Activated T-helper 17 cell treated with anti-CD3 and anti-CD28 coated beads, Interleukin-2, amount 50 U/mL, for 72 hours (primary cell): ENCODE data around the gene GMNC. TPM values are rescaled to one million over a fixed set of nuclear protein-coding genes. Genes with fewer than 3 reads are reported as not detected.

Experiments used
- ATAC-seq: fragments of 150-1000 bp; cut with Tn5 transposase; replicated peaks from 2 replicates; pipeline ENCODE4 v1.10.0; 2021; ENCODE audit warnings: mild to moderate bottlenecking, moderate library complexity
- H3K27ac Mint-ChIP-seq: one replicate; pipeline ENCODE4 v1.8.0; 2022; ENCODE audit warnings: mixed read lengths
- H3K27me3 Mint-ChIP-seq: one replicate; pipeline ENCODE4 v1.8.0; 2022; ENCODE audit warnings: mixed read lengths
- H3K36me3 Mint-ChIP-seq: one replicate; pipeline ENCODE4 v1.8.0; 2022; ENCODE audit warnings: low read depth, mild to moderate bottlenecking, mixed read lengths
- H3K4me1 Mint-ChIP-seq: one replicate; pipeline ENCODE4 v1.8.0; 2022; ENCODE audit warnings: mixed read lengths
- H3K4me3 Mint-ChIP-seq: one replicate; pipeline ENCODE4 v1.8.0; 2022; ENCODE audit warnings: mild to moderate bottlenecking, mixed read lengths
- H3K9me3 Mint-ChIP-seq: one replicate; pipeline ENCODE4 v1.8.0; 2022; ENCODE audit warnings: mixed read lengths
- total RNA-seq, 2 donors: library from RNA; stranded (reverse); gene quantifications; one replicate each; pipeline ENCODE4 v1.2.3, GENCODE V29; 2022

The GMNC gene
- total RNA-seq, 2 donors from 2014 or later, result not detected

GRCh38 chr3:190811775-190812480, 50.6 kb downstream of the GMNC start:
- no peaks in the 10 kb centered on the region for H3K9me3 Mint-ChIP-seq
- no peaks in the 10 kb centered on the region for H3K4me1 Mint-ChIP-seq
- H3K4me3 Mint-ChIP-seq, result no peak overlapping the region
- H3K27ac Mint-ChIP-seq, result no peak overlapping the region
- H3K36me3 Mint-ChIP-seq, result no peaks in the 10 kb centered on the region
- peaks cover 5% of the 10 kb centered on the region for H3K27me3 Mint-ChIP-seq
- no peak for ATAC-seq

- Mint-ChIP-seq H3K4me3 (no peak overlapping the region), H3K9me3 (no peaks in the 10 kb centered on the region), H3K4me1 (no peaks in the 10 kb centered on the region), H3K27ac (no peak overlapping the region), H3K36me3 (no peaks in the 10 kb centered on the region), H3K27me3 (peaks cover 5% of the 10 kb centered on the region)
- no peak for ATAC-seq
Observed at GRCh38 chr3:190810957-190811356, 51.5 kb downstream of the GMNC start.

- no peak overlapping the region for H3K27ac Mint-ChIP-seq
- no peak for ATAC-seq
Observed at GRCh38 chr3:190809351-190809750, 53.1 kb downstream of the GMNC start.

GRCh38 chr3:190807719-190808375, 54.6 kb downstream of the GMNC start:
- no peak for ATAC-seq
- Mint-ChIP-seq H3K36me3 (no peaks in the 10 kb centered on the region), H3K9me3 (no peaks in the 10 kb centered on the region), H3K4me1 (no peaks in the 10 kb centered on the region), H3K4me3 (no peak overlapping the region), H3K27ac (no peak overlapping the region), H3K27me3 (peaks cover 5% of the 10 kb centered on the region)

More at GRCh38 chr3:190809351-190809750, 53.1 kb downstream of the GMNC start:
- no peaks in the 10 kb centered on the region for H3K4me1 Mint-ChIP-seq
- peaks cover 5% of the 10 kb centered on the region for H3K27me3 Mint-ChIP-seq
- no peaks in the 10 kb centered on the region for H3K9me3 Mint-ChIP-seq
- H3K36me3 Mint-ChIP-seq, result no peaks in the 10 kb centered on the region
- no peak overlapping the region for H3K4me3 Mint-ChIP-seq
